OCI-LY7 (cell line): ENCODE data around the gene MVB12B. TPM values are rescaled to one million over a fixed set of nuclear protein-coding genes. Genes with fewer than 3 reads are reported as not detected.

Source experiments
- BruUV-seq: library from RNA; stranded (reverse); fragments of 400-500 nt; replicated peaks from 2 replicates; lab custom pipeline; 2021; lab: Mats Ljungman, UMichigan
- CTCF ChIA-PET: fragments of 300-600 bp; sonication (Branson Sonifier 250); formaldehyde crosslinking; loops from one replicate; lab custom pipeline; 2022; ENCODE audit warnings: antibody characterized with exemption; ENCODE audit not compliant: unreplicated experiment; lab: Charles Lee
- POLR2A ChIA-PET: fragments of 300-600 bp; sonication (Branson Sonifier 250); formaldehyde crosslinking; loops from one replicate; lab custom pipeline; 2022; ENCODE audit warnings: antibody characterized with exemption; lab: Charles Lee
- DNase-seq: peaks from one replicate; pipeline ENCODE4 v3.0.0-alpha.2; 2015; ENCODE audit warnings: low spot score
- H2AFZ ChIP-seq: fragments of 200-600 bp; sonication (generic), shearing (Covaris generic); 2 replicates; pipeline ENCODE4 v1.6.1; 2014; ENCODE audit warnings: mild to moderate bottlenecking, antibody characterized with exemption, low read length, moderate library complexity
- H3K27ac ChIP-seq: fragments of 200-600 bp; sonication (generic); 2 replicates; pipeline ENCODE4 v1.5.1; 2014; ENCODE audit warnings: mixed run types, low read depth, mild to moderate bottlenecking, moderate library complexity, low read length, inconsistent platforms; ENCODE audit not compliant: poor library complexity, severe bottlenecking
- H3K36me3 ChIP-seq: fragments of 200-600 bp; sonication (generic); 2 replicates; pipeline ENCODE4 v1.6.1; 2014; ENCODE audit warnings: mild to moderate bottlenecking, antibody characterized with exemption, low read length, moderate library complexity, mixed read lengths; ENCODE audit not compliant: insufficient read depth
- H3K4me1 ChIP-seq: fragments of 200-600 bp; sonication (generic); 2 replicates; pipeline ENCODE4 v1.5.1; 2014; ENCODE audit warnings: mild to moderate bottlenecking, low read length; ENCODE audit not compliant: insufficient read depth, poor library complexity, severe bottlenecking
- H3K4me2 ChIP-seq: fragments of 200-600 bp; sonication (generic); 2 replicates; pipeline ENCODE4 v1.6.1; 2014; ENCODE audit warnings: mild to moderate bottlenecking, low read length
- H3K4me3 ChIP-seq: fragments of 200-600 bp; sonication (generic); 2 replicates; pipeline ENCODE4 v1.5.1; 2014; ENCODE audit warnings: mild to moderate bottlenecking, low read depth, low read length; ENCODE audit not compliant: poor library complexity, severe bottlenecking
- H3K79me2 ChIP-seq: fragments of 200-600 bp; sonication (generic); 2 replicates; pipeline ENCODE4 v1.6.1; 2016; ENCODE audit warnings: low read depth, mild to moderate bottlenecking, low read length, moderate library complexity, mixed read lengths; ENCODE audit not compliant: insufficient read depth
- H3K9me2 ChIP-seq: fragments of 200-600 bp; sonication (generic); 2 replicates; pipeline ENCODE4 v1.6.1; 2016; ENCODE audit warnings: mild to moderate bottlenecking, low read length, mixed read lengths; ENCODE audit not compliant: insufficient read depth
- H3K9me3 ChIP-seq: fragments of 200-600 bp; sonication (generic); 2 replicates; pipeline ENCODE4 v1.6.1; 2014; ENCODE audit warnings: mild to moderate bottlenecking, mixed run types, low read length, mixed read lengths
- H4K20me1 ChIP-seq: fragments of 200-600 bp; sonication (generic); 2 replicates; pipeline ENCODE4 v1.6.1; 2014; ENCODE audit warnings: mild to moderate bottlenecking, antibody characterized with exemption, low read length, moderate library complexity, mixed read lengths; ENCODE audit not compliant: insufficient read depth
- CTCF ChIP-seq: fragments of 200-600 bp; sonication (generic); conservative IDR thresholded peaks from 2 replicates; pipeline ENCODE4 v1.5.1; 2014; ENCODE audit warnings: mild to moderate bottlenecking, antibody characterized with exemption, low read length, moderate library complexity, mixed read lengths
- EZH2phosphoT487 ChIP-seq: fragments of 200-600 bp; sonication (generic); IDR thresholded peaks from 2 replicates; pipeline ENCODE4 v1.6.1; 2018; ENCODE audit warnings: low read depth, borderline replicate concordance, mild to moderate bottlenecking, mixed run types, antibody characterized with exemption, low read length, moderate library complexity, mixed read lengths
- intact Hi-C: fragments of 100-400 bp; cut with micrococcal nuclease; formaldehyde crosslinking; loops from one replicate; pipeline ENCODE4 v1.10.0; 2022; ENCODE audit not compliant: unreplicated experiment
- total RNA-seq, 2 experiments: library from RNA; depleted of rRNA in 1 of 2; stranded (reverse); fragments of >200 nt in 1 of 2; shearing (Covaris generic) in 1 of 2; gene quantifications; 2 replicates each; pipeline ENCODE4 v1.2.3, GENCODE V29; 2014 to 2022

MVB12B gene
- total RNA-seq, 2 experiments from 2014 or later: 1.3 TPM; not detected in 1

DNA sequence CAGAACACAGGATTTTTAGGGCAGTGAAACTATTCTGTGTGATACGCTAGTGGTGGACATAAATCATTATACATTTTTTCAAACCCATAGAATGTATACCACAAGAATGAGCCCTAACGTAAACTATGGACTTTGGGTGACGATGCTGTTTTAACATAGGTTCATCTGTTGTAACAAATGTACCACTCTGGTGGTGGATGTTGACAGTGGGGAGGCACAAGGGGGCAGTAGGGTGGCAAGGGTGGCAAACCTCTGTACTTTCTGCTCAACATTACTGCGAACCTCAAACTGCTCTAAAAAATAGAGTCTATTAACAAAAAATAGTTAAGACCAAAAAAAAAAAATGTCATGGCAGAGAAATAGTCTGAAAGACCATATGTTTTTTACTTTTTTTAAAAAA lies 9.1 kb upstream of the MVB12B start:
- Histone ChIP-seq H2AFZ (no peak overlapping the region), H4K20me1 (no peaks in the 10 kb centered on the region), H3K4me1 (no peaks in the 10 kb centered on the region), H3K4me2 (no peak overlapping the region), H3K27ac (no peak overlapping the region), H3K4me3 (no peak overlapping the region), H3K9me3 (no peaks in the 10 kb centered on the region), H3K79me2 (no peaks in the 10 kb centered on the region), H3K9me2 (no peaks in the 10 kb centered on the region), H3K36me3 (no peaks in the 10 kb centered on the region)
- intact Hi-C loops: loop anchor here (2.0 to 5.0 kb wide), 2 partner anchors 81 to 175 kb away; no protein-coding TSS in a partner anchor
- DNase-seq: no peak
- ChIA-PET CTCF (no interaction called here), POLR2A (no interaction called here)
- no peak for TF ChIP-seq EZH2phosphoT487
- peak; percentile 53 for TF ChIP-seq CTCF
- no TSS peak for BruUV-seq

GRCh38 chr9:126318858-126319257 lies 7.8 kb upstream of the MVB12B start:
- DNase-seq: no peak
- H3K27ac ChIP-seq: no peak overlapping the region
- no peaks in the 10 kb centered on the region for H4K20me1 ChIP-seq
- TF ChIP-seq CTCF (no peak), EZH2phosphoT487 (no peak)
- ChIA-PET CTCF (no interaction called here), POLR2A (interaction anchor here (0.6 to 0.7 kb wide), 2 partner anchors 14 to 322 kb away, joined by 3 read pairs; no protein-coding TSS in a partner anchor)
- no peak overlapping the region for H2AFZ ChIP-seq
- no peak overlapping the region for H3K4me2 ChIP-seq
- no peak overlapping the region for H3K4me3 ChIP-seq
- no peaks in the 10 kb centered on the region for H3K36me3 ChIP-seq
- no TSS peak for BruUV-seq
- H3K9me3 ChIP-seq: 0 out of 2 replicates have a peak, but pooled peaks cover 3% of the 10 kb centered on the region
- no peaks in the 10 kb centered on the region for H3K4me1 ChIP-seq
- H3K9me2 ChIP-seq: no peaks in the 10 kb centered on the region
- intact Hi-C loops: loop anchor here (5.0 kb wide), 1 partner anchor 173 kb away; no protein-coding TSS in a partner anchor
- H3K79me2 ChIP-seq: no peaks in the 10 kb centered on the region

GRCh38 chr9:126319671-126320070 lies 7.0 kb upstream of the MVB12B start:
- no peak overlapping the region for H2AFZ ChIP-seq
- no peaks in the 10 kb centered on the region for H3K79me2 ChIP-seq
- H3K4me2 ChIP-seq: no peak overlapping the region
- no peak overlapping the region for H3K27ac ChIP-seq
- no peaks in the 10 kb centered on the region for H3K4me1 ChIP-seq
- no peaks in the 10 kb centered on the region for H3K36me3 ChIP-seq
- no TSS peak for BruUV-seq
- H3K9me2 ChIP-seq: no peaks in the 10 kb centered on the region
- H3K9me3 ChIP-seq: peaks cover 5% of the 10 kb centered on the region
- no peak for TF ChIP-seq EZH2phosphoT487
- no peak for TF ChIP-seq CTCF
- ChIA-PET CTCF (no interaction called here), POLR2A (interaction anchor here (0.6 kb wide), 1 partner anchor 321 kb away, joined by 3 read pairs; no protein-coding TSS in a partner anchor)
- no peak overlapping the region for H3K4me3 ChIP-seq
- DNase-seq: no peak
- intact Hi-C loops: loop anchor here (5.0 kb wide), 1 partner anchor 173 kb away; no protein-coding TSS in a partner anchor
- no peaks in the 10 kb centered on the region for H4K20me1 ChIP-seq
